Fibroblast of lung (primary cell): ENCODE results near the gene CYP4V2. TPM values are rescaled to one million over a fixed set of nuclear protein-coding genes. Genes with fewer than 3 reads are reported as not detected.

Experiments used
- DNase-seq, 2 donors: peaks; one replicate each; pipeline versions ENCODE4 v3.0.0 to v3.0.0-alpha.2; 2010; ENCODE audit warnings: low read depth in 2 of 2
- H2AFZ ChIP-seq: 2 replicates; pipeline ENCODE4 v1.5.1; 2012; ENCODE audit warnings: low read length, control low read depth, inconsistent platforms
- H3K27ac ChIP-seq: 2 replicates; pipeline ENCODE4 v1.5.1; 2011; ENCODE audit warnings: low read length, control low read depth; ENCODE audit not compliant: insufficient read depth
- H3K27me3 ChIP-seq: 2 replicates; pipeline ENCODE4 v1.5.1; 2011; ENCODE audit warnings: mild to moderate bottlenecking, low read length; ENCODE audit not compliant: control insufficient read depth, insufficient read depth
- H3K36me3 ChIP-seq: 2 replicates; pipeline ENCODE4 v1.5.1; 2011; ENCODE audit warnings: low read length; ENCODE audit not compliant: control insufficient read depth, insufficient read depth
- H3K4me1 ChIP-seq: 2 replicates; pipeline ENCODE4 v1.5.1; 2011; ENCODE audit warnings: low read length; ENCODE audit not compliant: control insufficient read depth, insufficient read depth; ENCODE audit errors: extremely low read depth
- H3K4me2 ChIP-seq: 2 replicates; pipeline ENCODE4 v1.5.1; 2011; ENCODE audit warnings: low read length, control low read depth; ENCODE audit not compliant: insufficient read depth; ENCODE audit errors: extremely low read depth
- H3K4me3 ChIP-seq, 4 experiments: fragments of 200-600 bp in 1 of 4; sonication (generic) in 1 of 4; replicated peaks in 1 of 4; 2 replicates each; pipeline ENCODE4 v1.5.1; 2011 to 2016; ENCODE audit warnings: low read length in 4 of 4, low read depth in 3 of 4, mild to moderate bottlenecking in 3 of 4, control low read depth in 2 of 4, inconsistent platforms in 1 of 4, mixed read lengths in 1 of 4; ENCODE audit not compliant: insufficient read depth in 1 of 4; ENCODE audit errors: control extremely low read depth in 1 of 4
- H3K79me2 ChIP-seq: 2 replicates; pipeline ENCODE4 v1.5.1; 2012; ENCODE audit warnings: mild to moderate bottlenecking, low read length, inconsistent platforms; ENCODE audit not compliant: control insufficient read depth, insufficient read depth
- H3K9ac ChIP-seq: 2 replicates; pipeline ENCODE4 v1.5.1; 2011; ENCODE audit warnings: mild to moderate bottlenecking, low read length, control low read depth; ENCODE audit not compliant: insufficient read depth
- H3K9me3 ChIP-seq: 2 replicates; pipeline ENCODE4 v1.5.1; 2012; ENCODE audit warnings: low read depth, low read length; ENCODE audit not compliant: control insufficient read depth, insufficient read depth
- H4K20me1 ChIP-seq: 2 replicates; pipeline ENCODE4 v1.5.1; 2011; ENCODE audit warnings: low read length; ENCODE audit not compliant: control insufficient read depth, insufficient read depth; ENCODE audit errors: extremely low read depth
- EZH2 ChIP-seq: IDR thresholded peaks from 2 replicates; pipeline ENCODE4 v1.5.1; 2012; ENCODE audit warnings: low read length, control low read depth, mild to moderate bottlenecking; ENCODE audit errors: missing control alignments
- polyA plus RNA-seq, 2 donors: library from polyadenylated mRNA; depleted of rRNA in 1 of 2; stranded (reverse) in 1 of 2; unstranded in 1 of 2; fragments of >200 nt; gene quantifications; 2 replicates each; pipeline ENCODE4 v1.2.1, GENCODE V29; 2011 to 2012; ENCODE audit warnings: missing spikeins in 1 of 2
- total RNA-seq: library from RNA; depleted of rRNA; stranded (reverse); fragments of >200 nt; gene quantifications from 2 replicates; pipeline ENCODE4 v1.2.1, GENCODE V29; 2014
- TF ChIP-seq, protein P1 (sequence below), 2 donors: IDR thresholded peaks in 1 of 2; conservative IDR thresholded peaks in 1 of 2; 1 replicate in 1 of 2; 2 replicates in 1 of 2; pipeline ENCODE4 v1.5.1; 2011 to 2012; ENCODE audit warnings: low read length in 2 of 2, control low read depth in 1 of 2, inconsistent platforms in 1 of 2, low read depth in 1 of 2, mild to moderate bottlenecking in 1 of 2

Gene CYP4V2
- total and polyA plus RNA-seq, 2 donors (not counting 1 experiment from before 2014, with no cell fraction given): 17.2 to 37.8 TPM

DNA sequence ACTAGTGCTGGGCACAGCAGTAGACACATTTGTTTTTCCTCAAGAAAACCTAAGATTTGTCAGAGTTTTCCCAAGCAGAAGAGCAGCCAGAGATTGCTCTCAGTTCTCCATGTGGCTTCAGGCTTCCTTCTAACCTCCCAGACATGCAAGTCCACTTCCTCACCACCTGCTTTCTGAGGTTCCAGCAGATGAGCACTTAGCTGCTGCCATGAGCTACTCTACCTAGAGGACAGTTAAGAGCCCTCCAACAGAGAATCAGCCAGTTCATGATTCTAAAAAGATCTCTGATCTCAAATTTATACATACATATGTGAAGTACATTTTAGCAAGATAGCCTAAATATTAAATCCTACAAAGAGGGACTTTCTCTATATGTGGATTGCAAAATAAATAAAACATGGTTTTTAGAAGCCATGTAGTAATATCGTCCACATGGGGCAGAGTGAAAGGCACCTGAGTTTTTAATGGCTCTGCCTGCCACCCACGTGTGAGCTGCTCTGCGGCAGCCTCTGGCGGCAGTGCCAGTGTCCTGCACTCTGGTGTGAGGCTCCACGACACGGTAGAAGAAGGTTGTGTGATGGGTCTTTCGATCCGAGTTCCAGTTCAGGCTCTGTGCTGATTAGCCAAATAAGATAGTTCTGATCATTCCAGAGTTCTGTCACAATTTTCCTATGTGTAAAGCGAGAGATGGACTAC lies 10.3 kb downstream of the CYP4V2 start:
- Histone ChIP-seq H3K36me3 (no peaks in the 10 kb centered on the region), H2AFZ (no peak overlapping the region), H3K9ac (no peak overlapping the region), H3K9me3 (no peaks in the 10 kb centered on the region), H3K4me2 (no peak overlapping the region), H3K79me2 (no peaks in the 10 kb centered on the region), H3K4me1 (peaks cover 4% of the 10 kb centered on the region), H3K27me3 (no peaks in the 10 kb centered on the region), H3K4me3 (no peak overlapping the region), H3K27ac (no peak overlapping the region), H4K20me1 (no peaks in the 10 kb centered on the region)
- DNase-seq: peak in 1 of 2 donors; percentile 26
- TF ChIP-seq, protein P1, sequence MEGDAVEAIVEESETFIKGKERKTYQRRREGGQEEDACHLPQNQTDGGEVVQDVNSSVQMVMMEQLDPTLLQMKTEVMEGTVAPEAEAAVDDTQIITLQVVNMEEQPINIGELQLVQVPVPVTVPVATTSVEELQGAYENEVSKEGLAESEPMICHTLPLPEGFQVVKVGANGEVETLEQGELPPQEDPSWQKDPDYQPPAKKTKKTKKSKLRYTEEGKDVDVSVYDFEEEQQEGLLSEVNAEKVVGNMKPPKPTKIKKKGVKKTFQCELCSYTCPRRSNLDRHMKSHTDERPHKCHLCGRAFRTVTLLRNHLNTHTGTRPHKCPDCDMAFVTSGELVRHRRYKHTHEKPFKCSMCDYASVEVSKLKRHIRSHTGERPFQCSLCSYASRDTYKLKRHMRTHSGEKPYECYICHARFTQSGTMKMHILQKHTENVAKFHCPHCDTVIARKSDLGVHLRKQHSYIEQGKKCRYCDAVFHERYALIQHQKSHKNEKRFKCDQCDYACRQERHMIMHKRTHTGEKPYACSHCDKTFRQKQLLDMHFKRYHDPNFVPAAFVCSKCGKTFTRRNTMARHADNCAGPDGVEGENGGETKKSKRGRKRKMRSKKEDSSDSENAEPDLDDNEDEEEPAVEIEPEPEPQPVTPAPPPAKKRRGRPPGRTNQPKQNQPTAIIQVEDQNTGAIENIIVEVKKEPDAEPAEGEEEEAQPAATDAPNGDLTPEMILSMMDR (conservative IDR thresholded peaks at IDR 0.05 in 1 of 2, IDR thresholded peaks at IDR 0.05 in 1 of 2; ENCODE audit: low read depth in 1 of 2, low read length in 2 of 2): peak; percentile 61 to 67
- no peak for TF ChIP-seq EZH2

DNA sequence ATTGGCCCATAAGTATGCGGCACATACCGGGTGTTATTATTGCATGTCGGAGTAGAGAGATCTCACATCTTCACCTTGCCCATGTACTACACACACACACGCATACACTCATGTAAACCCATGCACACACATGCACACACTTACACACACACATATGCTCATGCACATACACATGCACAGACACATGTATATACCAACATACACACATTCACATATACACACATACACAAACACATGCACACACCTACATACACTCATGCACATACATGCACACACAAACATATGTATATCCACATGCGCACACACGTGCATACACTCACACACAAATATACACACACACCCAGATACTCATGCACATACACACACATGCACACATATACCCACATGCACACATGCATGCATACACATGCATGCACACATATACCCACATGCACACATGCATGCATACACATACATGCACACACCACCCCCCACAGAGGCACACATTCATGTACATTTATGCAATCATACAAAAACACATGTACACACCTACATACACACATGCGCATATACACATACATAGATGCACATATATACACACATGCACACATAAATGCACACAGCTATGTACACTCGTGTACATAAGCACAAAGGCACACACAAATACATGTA lies 11.2 kb downstream of the CYP4V2 start:
- Histone ChIP-seq H3K4me1 (peaks cover 4% of the 10 kb centered on the region), H2AFZ (no peak overlapping the region), H3K4me2 (no peak overlapping the region), H3K27ac (no peak overlapping the region), H3K9me3 (no peaks in the 10 kb centered on the region), H3K9ac (no peak overlapping the region), H4K20me1 (no peaks in the 10 kb centered on the region), H3K4me3 (no peak overlapping the region), H3K36me3 (no peaks in the 10 kb centered on the region), H3K79me2 (no peaks in the 10 kb centered on the region), H3K27me3 (no peaks in the 10 kb centered on the region)
- TF ChIP-seq EZH2: no peak
- TF ChIP-seq, protein P1 (conservative IDR thresholded peaks at IDR 0.05 in 1 of 2, IDR thresholded peaks at IDR 0.05 in 1 of 2; ENCODE audit: low read depth in 1 of 2, low read length in 2 of 2): no peak
- DNase-seq: no peak

- Histone ChIP-seq H4K20me1 (no peaks in the 10 kb centered on the region), H3K4me2 (peak overlapping the region; percentile 66)
Observed at GRCh38 chr4:186203406-186203805, 12.0 kb downstream of the CYP4V2 start.

More at GRCh38 chr4:186203406-186203805, 12.0 kb downstream of the CYP4V2 start:
- peak in 1 of 2 donors; percentile 25 for DNase-seq
- Histone ChIP-seq H3K9ac (no peak overlapping the region), H3K9me3 (no peaks in the 10 kb centered on the region), H2AFZ (peak overlapping the region; percentile 57), H3K27ac (no peak overlapping the region), H3K36me3 (no peaks in the 10 kb centered on the region), H3K79me2 (no peaks in the 10 kb centered on the region), H3K27me3 (no peaks in the 10 kb centered on the region), H3K4me1 (peaks cover 4% of the 10 kb centered on the region), H3K4me3 (peak overlapping the region in 2 of 4 experiments; percentile 50 to 58)
- TF ChIP-seq EZH2: no peak
- TF ChIP-seq, protein P1 (conservative IDR thresholded peaks at IDR 0.05 in 1 of 2, IDR thresholded peaks at IDR 0.05 in 1 of 2; ENCODE audit: low read depth in 1 of 2, low read length in 2 of 2): no peak
